Mucosa of stomach (tissue), 1 donor: Measurements from ENCODE around the gene CD52.

Source experiments
- H3K27me3 ChIP-seq: one replicate; pipeline ENCODE4 v1.7.0; 2013; ENCODE audit warnings: mild to moderate bottlenecking, low read length; ENCODE audit not compliant: control insufficient read depth, insufficient read depth
- H3K36me3 ChIP-seq: one replicate; pipeline ENCODE4 v1.7.0; 2013; ENCODE audit warnings: low read length; ENCODE audit not compliant: control insufficient read depth, insufficient read depth
- H3K4me1 ChIP-seq: one replicate; pipeline ENCODE4 v1.7.0; 2013; ENCODE audit warnings: mild to moderate bottlenecking, low read length; ENCODE audit not compliant: control insufficient read depth, insufficient read depth
- H3K4me3 ChIP-seq: one replicate; pipeline ENCODE4 v1.7.0; 2013; ENCODE audit warnings: low read length
- H3K9ac ChIP-seq: one replicate; pipeline ENCODE4 v1.7.0; 2013; ENCODE audit warnings: mild to moderate bottlenecking, low read length, moderate library complexity
- H3K9me3 ChIP-seq: one replicate; pipeline ENCODE4 v1.7.0; 2013; ENCODE audit warnings: mild to moderate bottlenecking, low read length, moderate library complexity; ENCODE audit not compliant: control insufficient read depth
- donor health status: Pancreatic carcinoma.

Gene CD52, protein sequence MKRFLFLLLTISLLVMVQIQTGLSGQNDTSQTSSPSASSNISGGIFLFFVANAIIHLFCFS

DNA sequence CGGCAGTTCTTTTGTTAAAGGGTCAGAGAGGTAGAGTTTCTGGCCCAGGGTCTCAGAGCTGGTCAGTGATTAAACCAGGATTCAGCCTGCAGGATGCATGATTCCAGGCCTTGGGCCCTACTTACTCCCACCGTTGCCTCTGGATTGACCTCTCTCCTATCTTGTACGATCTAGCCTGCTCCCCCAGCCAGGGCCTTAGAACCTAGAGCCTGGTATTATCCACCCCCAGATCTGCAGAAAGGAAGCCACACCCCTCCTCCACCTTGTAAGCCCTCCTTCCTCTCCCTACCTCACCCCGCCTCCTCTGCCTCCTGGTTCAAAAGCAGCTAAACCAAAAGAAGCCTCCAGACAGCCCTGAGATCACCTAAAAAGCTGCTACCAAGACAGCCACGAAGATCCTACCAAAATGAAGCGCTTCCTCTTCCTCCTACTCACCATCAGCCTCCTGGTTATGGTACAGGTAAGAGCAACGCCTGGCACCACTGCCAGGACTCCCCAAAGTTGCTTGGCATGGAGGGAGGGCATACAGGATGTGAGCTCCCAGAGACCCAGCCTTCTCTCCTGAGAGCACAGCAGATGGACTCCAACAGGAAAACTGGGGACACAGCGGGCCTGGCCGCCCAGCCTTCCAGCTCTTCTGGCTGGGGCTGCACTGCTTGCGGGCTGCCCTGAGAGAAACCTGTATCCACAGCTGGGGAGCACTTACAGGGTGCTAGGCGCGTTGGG, at the start of gene CD52:
Gene CD52, plus strand, starts transcription at position 347 of the 726 bp plus-strand sequence. Its CDS starts 60 bp downstream, at position 407.
- H3K9ac ChIP-seq = peak within 1 kb of the TSS; percentile 39
- no peaks in the 10 kb centered on the region for H3K27me3 ChIP-seq
- no peaks in the 10 kb centered on the region for H3K36me3 ChIP-seq
- H3K4me1 ChIP-seq = peaks cover 9% of the 10 kb centered on the region
- H3K4me3 ChIP-seq = no peak within 1 kb of the TSS
- H3K9me3 ChIP-seq = no peaks in the 10 kb centered on the region

DNA sequence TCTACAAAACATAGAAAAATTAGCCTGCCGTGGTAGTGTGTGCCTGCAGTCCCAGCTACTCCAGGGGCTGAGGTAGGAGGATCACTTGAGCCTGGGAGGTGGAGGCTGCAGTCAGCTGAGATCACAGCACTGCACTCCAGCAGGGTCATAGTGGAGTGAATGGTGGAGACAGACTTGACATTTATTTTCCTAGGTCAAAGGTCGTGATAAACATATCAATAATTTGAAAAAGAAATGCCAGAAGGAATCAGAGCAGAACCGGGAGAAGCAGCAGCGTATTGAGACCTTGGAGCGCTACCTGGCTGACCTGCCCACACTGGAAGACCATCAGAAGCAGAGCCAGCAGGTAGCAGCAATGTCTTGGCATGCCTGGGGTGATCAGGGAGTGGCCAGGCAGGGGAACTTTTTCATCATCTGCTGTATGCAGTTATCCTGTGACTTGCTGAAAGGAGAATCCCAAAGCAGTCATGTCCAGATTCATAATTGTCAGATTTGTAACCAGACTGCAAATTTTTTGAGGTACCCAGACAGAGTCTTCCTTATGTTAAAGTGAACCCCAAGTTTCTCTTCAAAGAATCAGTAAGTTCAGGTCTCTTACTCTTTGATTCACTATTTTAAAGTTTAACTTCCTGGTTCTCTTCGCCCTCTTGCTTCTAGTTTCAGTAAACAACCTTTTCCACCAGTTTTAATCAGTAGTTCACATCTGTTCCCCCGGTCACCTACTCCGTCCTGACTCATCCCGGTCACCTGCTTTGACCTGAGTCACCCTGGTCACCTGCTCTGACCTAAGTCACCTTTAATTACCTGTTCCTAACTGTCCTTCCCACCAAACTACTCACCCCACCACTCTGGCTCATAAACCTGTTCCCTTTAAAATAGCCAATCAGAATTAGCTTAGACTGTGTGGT, 49.2 kb upstream of the CD52 start:
- Histone ChIP-seq H3K9ac (no peak overlapping the region), H3K9me3 (no peaks in the 10 kb centered on the region), H3K27me3 (no peaks in the 10 kb centered on the region), H3K4me3 (no peak overlapping the region), H3K36me3 (no peaks in the 10 kb centered on the region), H3K4me1 (no peaks in the 10 kb centered on the region)

DNA sequence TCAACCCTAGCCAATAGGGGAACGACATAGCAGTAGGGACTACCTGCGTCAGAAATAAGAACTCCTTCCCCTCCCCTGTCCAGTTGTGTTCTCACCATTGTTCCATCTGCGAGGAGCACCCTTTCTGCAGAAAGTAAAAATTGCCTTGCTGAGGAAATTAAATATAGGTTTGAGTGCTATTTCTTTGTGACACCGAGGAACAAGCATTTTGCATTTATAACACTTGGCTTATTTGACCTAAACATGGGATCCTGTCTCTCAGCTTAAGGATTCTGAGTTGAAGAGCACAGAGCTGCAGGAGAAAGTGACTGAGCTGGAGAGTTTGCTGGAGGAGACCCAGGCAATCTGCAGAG, 48.6 kb upstream of the CD52 start:
- H3K9ac ChIP-seq = no peak overlapping the region
- H3K36me3 ChIP-seq = no peaks in the 10 kb centered on the region

DNA sequence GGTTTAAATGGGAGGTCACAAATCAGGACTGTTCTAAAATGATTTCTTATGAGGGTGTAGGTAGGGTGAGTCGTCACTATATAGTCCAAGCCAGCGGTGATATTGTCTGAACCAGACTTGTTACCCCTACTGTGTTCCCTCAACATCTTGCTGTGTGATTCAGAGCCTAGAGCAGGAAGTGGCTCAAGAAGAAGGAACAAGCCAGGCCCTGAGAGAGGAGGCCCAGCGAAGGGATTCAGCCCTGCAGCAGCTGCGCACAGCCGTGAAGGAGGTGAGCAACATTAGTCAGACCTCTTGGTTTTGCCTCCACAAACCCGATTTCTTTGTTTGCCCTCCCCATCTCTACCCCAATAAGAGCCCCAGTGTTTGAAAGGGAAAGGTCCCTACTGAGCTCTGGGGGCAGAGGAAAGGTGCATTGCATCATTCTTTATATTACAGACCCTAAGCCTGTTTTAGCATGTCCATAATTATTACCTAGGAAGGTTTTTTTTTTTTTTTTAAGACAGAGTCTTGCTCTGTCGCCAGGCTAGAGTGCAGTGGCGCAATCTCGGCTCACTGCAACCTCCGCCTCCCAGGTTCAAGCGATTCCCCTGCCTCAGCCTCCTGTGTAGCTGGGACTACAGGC, 42.8 kb upstream of the CD52 start:
- Histone ChIP-seq H3K36me3 (no peaks in the 10 kb centered on the region), H3K9me3 (no peaks in the 10 kb centered on the region), H3K9ac (no peak overlapping the region), H3K4me3 (no peak overlapping the region), H3K4me1 (peaks cover 45% of the 10 kb centered on the region), H3K27me3 (no peaks in the 10 kb centered on the region)

More for the DNA sequence above, 48.6 kb upstream of the CD52 start:
- Histone ChIP-seq H3K27me3 (no peaks in the 10 kb centered on the region), H3K4me1 (no peaks in the 10 kb centered on the region), H3K4me3 (no peak overlapping the region), H3K9me3 (no peaks in the 10 kb centered on the region)

DNA sequence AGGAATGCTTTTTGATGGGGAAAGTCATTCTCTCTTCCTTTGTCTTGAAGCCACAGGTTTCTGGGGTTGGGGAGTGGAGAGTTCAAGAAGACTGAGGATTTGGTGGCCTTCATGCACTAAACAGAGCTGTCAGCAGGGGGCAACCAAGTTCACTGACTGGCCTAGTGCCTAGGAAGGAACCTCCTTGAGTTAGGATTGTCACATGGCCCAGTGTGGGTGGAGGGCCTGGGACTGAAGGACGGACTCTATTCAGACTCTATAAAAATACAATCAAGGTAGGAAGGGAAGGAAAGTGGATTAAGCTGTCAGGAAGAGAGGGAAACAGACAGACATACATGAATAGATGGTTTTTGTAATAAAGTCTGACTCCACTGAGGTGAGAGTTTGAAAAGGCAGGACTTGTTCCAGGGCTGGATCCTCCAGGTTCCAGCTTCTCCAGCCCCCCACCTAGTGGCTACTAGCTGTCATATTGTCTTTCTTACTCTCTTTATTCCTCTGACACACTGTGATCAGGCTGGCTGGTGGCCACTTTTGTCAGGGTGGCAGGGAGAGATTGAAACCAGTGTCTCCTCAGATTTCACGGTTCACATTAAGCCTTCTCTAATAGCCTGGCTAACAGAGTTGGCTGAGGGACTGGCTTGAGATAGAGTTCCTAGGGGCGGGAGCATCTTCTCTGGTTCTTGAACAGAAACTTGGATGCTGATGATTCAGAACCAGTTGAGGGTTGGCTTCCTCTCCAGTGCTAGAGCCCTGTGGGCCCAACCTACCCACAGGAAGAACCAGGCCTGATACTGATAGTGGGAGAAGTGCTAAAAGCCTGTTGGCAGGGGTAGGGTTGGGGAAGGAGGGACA, 42.0 kb upstream of the CD52 start:
- Histone ChIP-seq H3K4me3 (no peak overlapping the region), H3K9me3 (no peaks in the 10 kb centered on the region), H3K9ac (peak overlapping the region; percentile 86), H3K27me3 (no peaks in the 10 kb centered on the region), H3K4me1 (peaks cover 49% of the 10 kb centered on the region), H3K36me3 (no peaks in the 10 kb centered on the region)

GRCh38 chr1:26276432-26276838, 41.3 kb upstream of the CD52 start:
- Histone ChIP-seq H3K4me1 (peaks cover 55% of the 10 kb centered on the region), H3K4me3 (no peak overlapping the region), H3K36me3 (no peaks in the 10 kb centered on the region)

DNA sequence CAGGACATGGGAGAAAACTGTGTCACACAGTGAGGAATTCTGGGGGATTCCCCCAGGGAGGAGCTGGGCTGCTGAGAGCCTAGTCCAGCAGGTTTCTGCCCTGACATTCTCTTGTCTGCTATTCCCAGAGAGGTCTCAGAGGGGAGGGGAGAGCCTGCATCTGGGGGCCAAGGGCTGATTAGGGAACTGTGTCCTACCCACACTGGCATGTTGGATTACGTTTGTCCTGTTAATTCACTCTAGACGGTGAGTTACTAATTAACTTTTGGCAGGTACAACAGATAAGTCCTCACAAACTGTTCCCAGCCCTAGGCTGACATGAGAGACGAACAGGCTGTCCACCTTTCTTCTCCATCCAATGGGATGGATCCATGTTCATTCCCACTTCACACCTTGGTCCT, 40.5 kb upstream of the CD52 start:
- peaks cover 62% of the 10 kb centered on the region for H3K4me1 ChIP-seq
- peak overlapping the region; percentile 86 for H3K9ac ChIP-seq
- no peaks in the 10 kb centered on the region for H3K27me3 ChIP-seq
- no peaks in the 10 kb centered on the region for H3K36me3 ChIP-seq
- no peaks in the 10 kb centered on the region for H3K9me3 ChIP-seq
- H3K4me3 ChIP-seq = no peak overlapping the region

More at GRCh38 chr1:26276432-26276838, 41.3 kb upstream of the CD52 start:
- H3K9ac ChIP-seq = peak overlapping the region; percentile 86
- no peaks in the 10 kb centered on the region for H3K27me3 ChIP-seq
- H3K9me3 ChIP-seq = no peaks in the 10 kb centered on the region

DNA sequence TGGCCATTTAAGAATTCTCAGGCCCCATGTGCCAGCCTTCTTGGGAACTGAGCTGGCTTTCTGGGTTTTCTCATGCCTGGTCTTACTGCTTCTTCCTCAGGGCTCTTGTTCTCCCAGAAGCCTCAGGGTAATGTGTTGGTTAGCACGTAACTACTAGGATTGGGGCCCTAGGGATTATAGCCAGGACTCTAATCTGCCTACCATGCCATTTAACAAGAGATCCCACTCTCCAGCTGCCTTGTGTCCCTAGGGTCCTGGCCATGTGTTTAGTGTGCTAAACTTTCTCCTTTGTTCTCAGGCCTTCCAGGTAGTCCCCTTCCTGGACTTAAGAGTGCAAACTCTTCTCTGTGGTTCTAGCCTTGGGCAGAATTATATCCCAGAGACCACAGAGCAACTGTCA, 40.0 kb upstream of the CD52 start:
- peak overlapping the region; percentile 86 for H3K9ac ChIP-seq

GRCh38 chr1:26278303-26278702, 39.5 kb upstream of the CD52 start:
- Histone ChIP-seq H3K4me3 (no peak overlapping the region), H3K9ac (peak overlapping the region; percentile 86), H3K9me3 (no peaks in the 10 kb centered on the region), H3K36me3 (no peaks in the 10 kb centered on the region), H3K4me1 (peaks cover 69% of the 10 kb centered on the region), H3K27me3 (no peaks in the 10 kb centered on the region)

More for the DNA sequence above, 40.0 kb upstream of the CD52 start:
- H3K4me3 ChIP-seq = no peak overlapping the region
- H3K9me3 ChIP-seq = no peaks in the 10 kb centered on the region
- H3K36me3 ChIP-seq = no peaks in the 10 kb centered on the region
- H3K4me1 ChIP-seq = peaks cover 63% of the 10 kb centered on the region
- H3K27me3 ChIP-seq = no peaks in the 10 kb centered on the region

DNA sequence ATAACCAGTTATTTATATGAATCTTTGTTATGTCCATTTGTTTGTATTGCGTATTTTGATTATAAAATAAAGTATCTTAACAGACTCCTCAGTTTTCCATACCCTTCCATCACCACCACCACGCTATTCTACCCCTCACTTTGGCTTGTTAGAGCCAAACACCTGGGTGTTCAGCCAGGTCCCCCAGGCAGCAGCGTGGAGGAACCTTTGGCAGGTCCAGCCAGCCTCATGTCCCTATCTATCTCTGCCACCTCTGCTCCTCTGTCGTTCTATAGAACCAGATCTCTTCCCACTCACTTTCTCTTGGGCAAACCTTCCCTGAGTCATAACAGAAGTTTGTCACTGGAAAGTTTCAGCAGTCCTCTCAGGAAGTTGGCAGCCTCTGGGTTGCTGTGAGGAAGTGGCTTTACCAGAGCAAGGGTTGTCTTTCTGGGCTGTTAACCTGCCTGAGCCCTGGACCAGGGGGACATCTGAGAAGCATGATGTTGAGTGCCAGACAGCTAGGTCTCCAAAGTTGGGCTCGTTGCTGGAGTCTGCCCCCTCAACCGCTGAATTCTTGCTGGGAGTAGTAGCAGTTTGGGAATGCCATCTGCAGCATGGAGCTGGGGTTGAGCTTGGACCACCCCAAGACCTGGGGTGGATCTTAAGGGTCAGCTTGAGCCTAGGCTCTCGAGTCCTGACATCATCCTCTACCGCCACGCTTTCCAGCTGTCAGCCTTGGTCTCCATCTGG, 38.9 kb upstream of the CD52 start:
- Histone ChIP-seq H3K4me1 (peaks cover 74% of the 10 kb centered on the region), H3K4me3 (peak overlapping the region; percentile 75), H3K9ac (peak overlapping the region; percentile 86), H3K36me3 (no peaks in the 10 kb centered on the region), H3K9me3 (no peaks in the 10 kb centered on the region), H3K27me3 (no peaks in the 10 kb centered on the region)
